GM12878 (cell line): ENCODE data around the gene TBC1D2B.

Source experiments
- CBFB ChIP-seq: IDR thresholded peaks from 2 replicates; pipeline ENCODE4 v1.6.1; 2016; ENCODE audit warnings: antibody characterized with exemption, low read depth
- CREB1 ChIP-seq: IDR thresholded peaks from 2 replicates; pipeline ENCODE4 v1.6.1; 2012; ENCODE audit warnings: low read depth, mild to moderate bottlenecking, inconsistent platforms
- EGR1 ChIP-seq, 2 experiments: IDR thresholded peaks; 1 replicate in 1 of 2; 2 replicates in 1 of 2; pipeline ENCODE4 v1.6.1; 2011 to 2012; ENCODE audit warnings: low read depth in 2 of 2, low read length in 2 of 2, borderline replicate concordance in 1 of 2, mild to moderate bottlenecking in 1 of 2, moderate library complexity in 1 of 2
- EP300 ChIP-seq, 2 experiments: fragments of 150-350 bp in 1 of 2; IDR thresholded peaks; 2 replicates each; pipeline ENCODE4 v1.6.1; 2011 to 2012; ENCODE audit warnings: low read depth in 2 of 2, low read length in 2 of 2, borderline replicate concordance in 1 of 2, improper control_type of control experiment in 1 of 2, inconsistent platforms in 1 of 2; ENCODE audit not compliant: control insufficient read depth in 1 of 2
- FOS ChIP-seq: IDR thresholded peaks from 3 replicates; pipeline ENCODE4 v1.6.1; 2011; ENCODE audit warnings: borderline replicate concordance; ENCODE audit not compliant: insufficient read length; ENCODE audit errors: extremely low read depth
- FOXM1 ChIP-seq: IDR thresholded peaks from 2 replicates; pipeline ENCODE4 v1.6.1; 2012; ENCODE audit warnings: low read depth, mild to moderate bottlenecking, inconsistent platforms, low read length, moderate library complexity
- JUND ChIP-seq: IDR thresholded peaks from 2 replicates; pipeline ENCODE4 v1.6.1; 2012; ENCODE audit warnings: low read depth, mild to moderate bottlenecking, low read length, improper control_type of control experiment, moderate library complexity
- NR2F1 ChIP-seq: fragments of 450-650 bp; conservative IDR thresholded peaks from 2 replicates; pipeline ENCODE4 v1.6.1; 2017; ENCODE audit warnings: mild to moderate bottlenecking
- NRF1 ChIP-seq: conservative IDR thresholded peaks from 2 replicates; pipeline ENCODE4 v1.6.1; 2011; ENCODE audit warnings: mild to moderate bottlenecking, low read depth, low read length, improper control_type of control experiment
- POLR2AphosphoS5 ChIP-seq: IDR thresholded peaks from 2 replicates; pipeline ENCODE4 v1.6.1; 2011; ENCODE audit warnings: mild to moderate bottlenecking, low read length, inconsistent platforms
- SIN3A ChIP-seq: IDR thresholded peaks from 2 replicates; pipeline ENCODE4 v1.6.1; 2012; ENCODE audit warnings: low read depth, low read length, improper control_type of control experiment
- TCF12 ChIP-seq: IDR thresholded peaks from 2 replicates; pipeline ENCODE4 v1.6.1; 2011; ENCODE audit warnings: low read depth, mild to moderate bottlenecking, low read length
- TF ChIP-seq, protein P1 (sequence below), 3 experiments: IDR thresholded peaks in 2 of 3; conservative IDR thresholded peaks in 1 of 3; 2 replicates each; pipeline ENCODE4 v1.5.1; 2011; ENCODE audit warnings: low read depth in 3 of 3, low read length in 3 of 3, mild to moderate bottlenecking in 3 of 3, control low read depth in 2 of 3, moderate library complexity in 2 of 3, inconsistent platforms in 1 of 3, mixed read lengths in 1 of 3; ENCODE audit not compliant: control insufficient read depth in 2 of 3, insufficient read depth in 1 of 3; ENCODE audit errors: extremely low read depth in 1 of 3
- TF ChIP-seq, protein P2 (sequence below): IDR thresholded peaks from 2 replicates; pipeline ENCODE4 v1.6.1; 2012; ENCODE audit warnings: mild to moderate bottlenecking, low read depth, low read length

DNA sequence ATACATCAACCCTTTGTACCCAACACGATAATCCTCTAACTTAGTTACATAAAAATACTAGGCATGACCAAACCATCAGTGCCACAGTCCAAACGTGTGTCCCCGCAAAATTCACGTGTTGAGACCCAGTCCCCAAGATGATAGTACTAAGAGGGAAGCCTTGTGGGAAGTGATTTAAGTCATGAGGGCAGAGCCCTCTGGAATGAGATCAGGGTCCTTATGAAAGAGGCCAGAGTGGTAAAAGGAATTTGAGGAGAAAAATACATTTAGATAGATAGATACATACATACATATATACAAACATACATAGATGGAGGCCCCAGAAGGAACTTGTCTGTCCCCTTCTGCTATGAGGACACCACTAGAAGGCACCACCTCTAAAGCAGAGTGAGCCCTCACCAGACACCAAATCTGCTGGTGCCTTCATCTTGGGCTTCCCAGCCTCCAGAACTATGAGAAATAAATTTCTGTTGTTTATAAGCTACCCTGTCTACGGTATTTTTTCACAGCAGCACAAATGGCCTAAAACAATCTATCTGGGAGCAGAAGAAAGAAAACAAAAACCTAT is 8.0 kb downstream of the TBC1D2B start:
- TF ChIP-seq CBFB (no peak), SIN3A (no peak), CREB1 (no peak), FOXM1 (no peak), TCF12 (no peak), FOS (no peak), POLR2AphosphoS5 (no peak), NR2F1 (no peak), NRF1 (no peak), JUND (no peak), EGR1 (IDR thresholded peaks at IDR 0.05; ENCODE audit: borderline replicate concordance in 1 of 2, low read depth in 2 of 2, low read length in 2 of 2) (no peak), EP300 (IDR thresholded peaks at IDR 0.05; ENCODE audit: borderline replicate concordance in 1 of 2, control insufficient read depth in 1 of 2, low read depth in 2 of 2, low read length in 2 of 2) (no peak)
- TF ChIP-seq, protein P1, sequence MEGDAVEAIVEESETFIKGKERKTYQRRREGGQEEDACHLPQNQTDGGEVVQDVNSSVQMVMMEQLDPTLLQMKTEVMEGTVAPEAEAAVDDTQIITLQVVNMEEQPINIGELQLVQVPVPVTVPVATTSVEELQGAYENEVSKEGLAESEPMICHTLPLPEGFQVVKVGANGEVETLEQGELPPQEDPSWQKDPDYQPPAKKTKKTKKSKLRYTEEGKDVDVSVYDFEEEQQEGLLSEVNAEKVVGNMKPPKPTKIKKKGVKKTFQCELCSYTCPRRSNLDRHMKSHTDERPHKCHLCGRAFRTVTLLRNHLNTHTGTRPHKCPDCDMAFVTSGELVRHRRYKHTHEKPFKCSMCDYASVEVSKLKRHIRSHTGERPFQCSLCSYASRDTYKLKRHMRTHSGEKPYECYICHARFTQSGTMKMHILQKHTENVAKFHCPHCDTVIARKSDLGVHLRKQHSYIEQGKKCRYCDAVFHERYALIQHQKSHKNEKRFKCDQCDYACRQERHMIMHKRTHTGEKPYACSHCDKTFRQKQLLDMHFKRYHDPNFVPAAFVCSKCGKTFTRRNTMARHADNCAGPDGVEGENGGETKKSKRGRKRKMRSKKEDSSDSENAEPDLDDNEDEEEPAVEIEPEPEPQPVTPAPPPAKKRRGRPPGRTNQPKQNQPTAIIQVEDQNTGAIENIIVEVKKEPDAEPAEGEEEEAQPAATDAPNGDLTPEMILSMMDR (IDR thresholded peaks at IDR 0.05 in 2 of 3, conservative IDR thresholded peaks at IDR 0.05 in 1 of 3; ENCODE audit: control insufficient read depth in 2 of 3, extremely low read depth in 1 of 3, insufficient read depth in 1 of 3, low read depth in 3 of 3, low read length in 3 of 3) = peak in 1 of 3 experiments; percentile 14; a peak in 1 of 6 replicates
- TF ChIP-seq, protein P2, sequence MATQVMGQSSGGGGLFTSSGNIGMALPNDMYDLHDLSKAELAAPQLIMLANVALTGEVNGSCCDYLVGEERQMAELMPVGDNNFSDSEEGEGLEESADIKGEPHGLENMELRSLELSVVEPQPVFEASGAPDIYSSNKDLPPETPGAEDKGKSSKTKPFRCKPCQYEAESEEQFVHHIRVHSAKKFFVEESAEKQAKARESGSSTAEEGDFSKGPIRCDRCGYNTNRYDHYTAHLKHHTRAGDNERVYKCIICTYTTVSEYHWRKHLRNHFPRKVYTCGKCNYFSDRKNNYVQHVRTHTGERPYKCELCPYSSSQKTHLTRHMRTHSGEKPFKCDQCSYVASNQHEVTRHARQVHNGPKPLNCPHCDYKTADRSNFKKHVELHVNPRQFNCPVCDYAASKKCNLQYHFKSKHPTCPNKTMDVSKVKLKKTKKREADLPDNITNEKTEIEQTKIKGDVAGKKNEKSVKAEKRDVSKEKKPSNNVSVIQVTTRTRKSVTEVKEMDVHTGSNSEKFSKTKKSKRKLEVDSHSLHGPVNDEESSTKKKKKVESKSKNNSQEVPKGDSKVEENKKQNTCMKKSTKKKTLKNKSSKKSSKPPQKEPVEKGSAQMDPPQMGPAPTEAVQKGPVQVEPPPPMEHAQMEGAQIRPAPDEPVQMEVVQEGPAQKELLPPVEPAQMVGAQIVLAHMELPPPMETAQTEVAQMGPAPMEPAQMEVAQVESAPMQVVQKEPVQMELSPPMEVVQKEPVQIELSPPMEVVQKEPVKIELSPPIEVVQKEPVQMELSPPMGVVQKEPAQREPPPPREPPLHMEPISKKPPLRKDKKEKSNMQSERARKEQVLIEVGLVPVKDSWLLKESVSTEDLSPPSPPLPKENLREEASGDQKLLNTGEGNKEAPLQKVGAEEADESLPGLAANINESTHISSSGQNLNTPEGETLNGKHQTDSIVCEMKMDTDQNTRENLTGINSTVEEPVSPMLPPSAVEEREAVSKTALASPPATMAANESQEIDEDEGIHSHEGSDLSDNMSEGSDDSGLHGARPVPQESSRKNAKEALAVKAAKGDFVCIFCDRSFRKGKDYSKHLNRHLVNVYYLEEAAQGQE = no peak
